ENCODE measurements around the gene PLA2G2C. TPM values are rescaled to one million over a fixed set of nuclear protein-coding genes. Genes with fewer than 3 reads are reported as not detected.

The PLA2G2C gene
- total RNA-seq, 2 experiments from 2014 or later = 0.29 to 0.59 TPM

DNA sequence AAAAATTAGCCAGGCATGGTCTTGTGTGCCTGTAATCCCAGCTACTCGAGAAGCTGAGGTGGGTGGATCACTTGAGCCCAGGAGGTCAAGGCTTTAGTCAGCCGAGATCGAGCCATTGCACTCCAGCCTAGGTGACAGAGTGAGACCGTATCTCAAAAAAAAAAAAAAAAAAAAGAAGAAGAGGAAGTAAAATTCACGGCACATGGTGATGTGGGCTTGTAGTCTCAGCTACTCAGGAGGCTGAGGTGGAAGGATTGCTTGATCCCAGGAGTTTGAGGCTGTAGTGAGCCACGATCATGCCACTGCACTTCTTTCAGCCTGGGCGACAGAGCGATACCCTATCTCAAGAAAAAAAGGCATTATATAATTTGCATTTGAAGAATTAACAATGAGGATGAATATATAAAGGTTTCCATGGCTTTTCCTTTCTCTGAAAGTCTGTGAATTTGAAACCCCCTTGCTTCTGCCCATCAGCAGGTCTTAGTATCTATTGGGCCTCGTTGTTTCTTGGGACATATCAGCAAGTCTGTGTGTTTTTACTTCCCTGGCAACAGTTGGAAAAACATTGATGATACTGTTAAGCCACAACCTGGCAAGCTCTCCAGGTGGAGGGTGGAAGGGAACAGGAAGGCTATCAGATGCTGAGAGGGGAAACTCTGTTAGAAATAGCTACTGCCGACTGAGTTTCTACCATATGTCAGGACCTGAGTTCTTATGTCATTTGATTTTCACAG lies 62.4 kb downstream of the PLA2G2C start:
- DNase-seq (no peak), ATAC-seq (no peak)
- H3K9me3 Mint-ChIP-seq = no peaks in the 10 kb centered on the region
- POLR2A ChIA-PET = no interaction called here
- no peak overlapping the region for H3K4me3 Mint-ChIP-seq
- no peaks in the 10 kb centered on the region for H3K36me3 Mint-ChIP-seq (ENCODE audit: low read depth)
- intact Hi-C loops (cut with micrococcal nuclease) = no loop called here
- TF ChIP-seq, protein P1, sequence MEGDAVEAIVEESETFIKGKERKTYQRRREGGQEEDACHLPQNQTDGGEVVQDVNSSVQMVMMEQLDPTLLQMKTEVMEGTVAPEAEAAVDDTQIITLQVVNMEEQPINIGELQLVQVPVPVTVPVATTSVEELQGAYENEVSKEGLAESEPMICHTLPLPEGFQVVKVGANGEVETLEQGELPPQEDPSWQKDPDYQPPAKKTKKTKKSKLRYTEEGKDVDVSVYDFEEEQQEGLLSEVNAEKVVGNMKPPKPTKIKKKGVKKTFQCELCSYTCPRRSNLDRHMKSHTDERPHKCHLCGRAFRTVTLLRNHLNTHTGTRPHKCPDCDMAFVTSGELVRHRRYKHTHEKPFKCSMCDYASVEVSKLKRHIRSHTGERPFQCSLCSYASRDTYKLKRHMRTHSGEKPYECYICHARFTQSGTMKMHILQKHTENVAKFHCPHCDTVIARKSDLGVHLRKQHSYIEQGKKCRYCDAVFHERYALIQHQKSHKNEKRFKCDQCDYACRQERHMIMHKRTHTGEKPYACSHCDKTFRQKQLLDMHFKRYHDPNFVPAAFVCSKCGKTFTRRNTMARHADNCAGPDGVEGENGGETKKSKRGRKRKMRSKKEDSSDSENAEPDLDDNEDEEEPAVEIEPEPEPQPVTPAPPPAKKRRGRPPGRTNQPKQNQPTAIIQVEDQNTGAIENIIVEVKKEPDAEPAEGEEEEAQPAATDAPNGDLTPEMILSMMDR (IDR thresholded peaks at IDR 0.05) = no peak
- CTCF ChIA-PET = interaction anchor here (1.3 kb wide), 1 partner anchor 28 kb away, joined by 6 read pairs; no protein-coding TSS in a partner anchor
- H3K27ac Mint-ChIP-seq = no peak overlapping the region
- peaks cover 18% of the 10 kb centered on the region for H3K27me3 Mint-ChIP-seq
- H3K4me1 Mint-ChIP-seq (ENCODE audit: low read depth) = no peaks in the 10 kb centered on the region

DNA sequence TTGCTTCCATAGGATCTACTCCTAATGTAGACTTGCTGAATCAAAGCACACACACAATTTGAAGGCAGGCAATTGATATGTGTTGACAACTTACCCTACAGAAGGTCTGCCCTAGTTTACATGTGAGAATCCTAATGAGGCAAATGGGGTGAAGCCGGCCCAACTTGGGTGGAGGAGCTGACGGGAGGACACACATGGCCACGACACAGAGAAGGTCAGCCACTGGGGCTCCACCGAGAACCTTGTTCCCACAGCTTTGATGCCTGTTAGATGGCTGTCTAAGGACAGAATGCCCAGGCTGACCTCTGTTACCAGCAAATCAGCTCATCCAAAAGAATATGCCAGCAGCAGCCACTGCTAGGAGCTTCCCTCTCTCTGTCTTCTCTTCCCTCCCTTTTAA lies 65.5 kb downstream of the PLA2G2C start:
- H3K27me3 Mint-ChIP-seq = peaks cover 23% of the 10 kb centered on the region
- H3K27ac Mint-ChIP-seq = no peak overlapping the region
- H3K4me1 Mint-ChIP-seq (ENCODE audit: low read depth) = no peaks in the 10 kb centered on the region
- ChIA-PET CTCF (no interaction called here), POLR2A (no interaction called here)
- TF ChIP-seq, protein P1 (IDR thresholded peaks at IDR 0.05) = no peak
- DNase-seq (no peak), ATAC-seq (no peak)
- H3K9me3 Mint-ChIP-seq = no peaks in the 10 kb centered on the region
- no peaks in the 10 kb centered on the region for H3K36me3 Mint-ChIP-seq (ENCODE audit: low read depth)
- H3K4me3 Mint-ChIP-seq = no peak overlapping the region
- intact Hi-C loops (cut with micrococcal nuclease) = no loop called here

DNA sequence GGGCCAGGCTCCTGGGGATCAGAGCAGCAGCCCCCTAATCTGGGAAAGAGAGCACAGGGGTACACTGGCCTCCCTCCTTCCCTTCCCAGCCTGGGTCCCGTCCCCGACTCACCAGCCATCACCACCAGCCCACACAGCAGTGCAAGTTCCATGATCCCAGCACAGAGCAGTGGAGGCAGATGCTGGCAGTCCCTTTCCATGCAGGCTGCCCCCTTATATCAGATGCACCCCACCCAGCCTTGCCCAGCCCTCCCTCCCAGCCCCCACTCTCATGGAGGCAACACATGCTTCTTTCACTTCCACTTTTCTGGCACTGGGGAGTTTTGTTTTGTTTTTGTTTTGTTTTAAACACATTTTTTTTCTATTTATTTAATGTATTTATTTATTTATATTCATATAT lies 67.0 kb downstream of the PLA2G2C start, which contains the start of gene PLA2G2D:
Gene PLA2G2D (minus strand): TSS at position 190 of the 400 bp plus-strand sequence. CDS start 38 bp downstream, at position 152.
- no peak for ATAC-seq
- peaks cover 24% of the 10 kb centered on the region for H3K27me3 Mint-ChIP-seq
- no peak within 1 kb of the TSS for H3K4me3 Mint-ChIP-seq
- H3K4me1 Mint-ChIP-seq (ENCODE audit: low read depth) = no peaks in the 10 kb centered on the region
- ChIA-PET CTCF (interaction anchor here (0.8 kb wide), 1 partner anchor 8 kb away, joined by 3 read pairs; no protein-coding TSS in a partner anchor), POLR2A (no interaction called here)
- TF ChIP-seq, protein P1 (IDR thresholded peaks at IDR 0.05) = no peak
- no peak for DNase-seq
- H3K27ac Mint-ChIP-seq = no peak within 1 kb of the TSS
- intact Hi-C loops (cut with micrococcal nuclease) = no loop called here
- H3K36me3 Mint-ChIP-seq (ENCODE audit: low read depth) = no peaks in the 10 kb centered on the region
- H3K9me3 Mint-ChIP-seq = no peaks in the 10 kb centered on the region

DNA sequence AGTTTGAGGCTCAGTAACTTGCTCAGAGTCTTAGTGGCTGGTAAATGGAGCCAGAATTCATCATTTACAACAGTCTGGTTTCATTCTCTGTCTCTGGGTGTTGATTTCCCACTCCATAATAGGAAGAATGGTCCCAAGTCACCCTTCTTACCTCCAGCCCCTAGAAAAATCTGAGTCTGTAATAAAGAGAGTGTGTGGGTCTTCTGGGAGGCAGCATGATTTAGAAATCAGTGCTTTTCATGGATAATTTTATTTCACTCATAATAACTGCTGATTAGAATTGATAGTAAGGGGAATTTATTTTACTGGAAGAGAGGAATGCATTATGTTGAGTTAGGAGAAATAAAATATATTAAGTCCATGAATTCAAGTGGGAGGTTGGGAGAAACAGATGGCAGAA lies 69.1 kb downstream of the PLA2G2C start:
- Mint-ChIP-seq H3K4me3 (no peak overlapping the region), H3K27me3 (peaks cover 27% of the 10 kb centered on the region), H3K4me1 (ENCODE audit: low read depth) (no peaks in the 10 kb centered on the region), H3K9me3 (no peaks in the 10 kb centered on the region), H3K27ac (no peak overlapping the region), H3K36me3 (ENCODE audit: low read depth) (no peaks in the 10 kb centered on the region)
- ChIA-PET CTCF (no interaction called here), POLR2A (no interaction called here)
- TF ChIP-seq, protein P1 (IDR thresholded peaks at IDR 0.05) = no peak
- no peak for ATAC-seq
- intact Hi-C loops (cut with micrococcal nuclease) = no loop called here
- no peak for DNase-seq

DNA sequence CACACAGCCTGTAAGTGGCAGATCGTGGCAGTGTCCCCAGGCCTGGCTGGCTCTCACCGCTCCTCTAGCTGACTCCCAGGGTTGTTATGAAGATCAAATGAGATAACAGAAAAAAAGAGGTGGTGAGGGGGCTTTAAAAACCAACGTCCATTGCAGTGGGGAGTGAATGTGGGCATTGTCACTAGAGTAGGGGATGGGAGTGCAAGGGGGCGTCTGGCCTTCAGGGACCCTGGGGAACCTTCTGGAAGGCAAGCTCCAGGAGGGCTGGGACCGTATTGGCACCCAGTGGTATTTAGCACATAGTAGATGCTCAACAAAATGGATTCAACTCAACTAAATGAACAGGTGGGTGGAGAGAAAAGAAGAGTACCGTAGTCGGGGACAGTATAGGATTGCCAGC lies 70.4 kb downstream of the PLA2G2C start:
- no peak overlapping the region for H3K4me3 Mint-ChIP-seq
- H3K27me3 Mint-ChIP-seq = peaks cover 22% of the 10 kb centered on the region
- POLR2A ChIA-PET = interaction anchor here (0.6 kb wide), 1 partner anchor 439 kb away, joined by 3 read pairs; no protein-coding TSS in a partner anchor
- no peaks in the 10 kb centered on the region for H3K36me3 Mint-ChIP-seq (ENCODE audit: low read depth)
- H3K9me3 Mint-ChIP-seq = no peaks in the 10 kb centered on the region
- intact Hi-C loops (cut with micrococcal nuclease) = no loop called here
- CTCF ChIA-PET = no interaction called here
- TF ChIP-seq, protein P1 (IDR thresholded peaks at IDR 0.05) = no peak
- ATAC-seq (no peak), DNase-seq (no peak)
- H3K27ac Mint-ChIP-seq = no peak overlapping the region
- H3K4me1 Mint-ChIP-seq (ENCODE audit: low read depth) = no peaks in the 10 kb centered on the region
